ENCODE results near the gene CDCP2.

DNA sequence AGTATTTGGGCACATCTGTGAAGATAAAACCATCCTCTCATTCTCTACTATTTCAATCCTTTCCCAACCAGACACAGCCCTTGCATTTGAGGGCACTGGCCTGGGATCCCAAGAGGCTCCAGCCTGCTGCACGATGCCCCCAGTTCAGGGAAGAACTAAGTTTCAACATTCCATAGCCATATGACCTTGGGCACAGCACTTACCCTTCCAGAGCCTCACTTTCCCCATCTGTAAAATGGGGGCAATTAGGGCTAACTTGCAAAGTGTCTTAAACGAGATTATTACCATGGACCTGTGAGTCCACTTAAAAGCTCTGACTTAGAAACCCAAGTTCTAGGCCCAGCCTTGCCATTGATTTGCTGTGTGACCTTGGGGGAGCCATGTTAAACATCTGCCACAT, 22.9 kb downstream of the CDCP2 start:
- no peak for TF ChIP-seq POLR2A (IDR thresholded peaks at IDR 0.05)
- no peak for TF ChIP-seq EP300 (IDR thresholded peaks at IDR 0.05)
- TF ChIP-seq, protein P1, sequence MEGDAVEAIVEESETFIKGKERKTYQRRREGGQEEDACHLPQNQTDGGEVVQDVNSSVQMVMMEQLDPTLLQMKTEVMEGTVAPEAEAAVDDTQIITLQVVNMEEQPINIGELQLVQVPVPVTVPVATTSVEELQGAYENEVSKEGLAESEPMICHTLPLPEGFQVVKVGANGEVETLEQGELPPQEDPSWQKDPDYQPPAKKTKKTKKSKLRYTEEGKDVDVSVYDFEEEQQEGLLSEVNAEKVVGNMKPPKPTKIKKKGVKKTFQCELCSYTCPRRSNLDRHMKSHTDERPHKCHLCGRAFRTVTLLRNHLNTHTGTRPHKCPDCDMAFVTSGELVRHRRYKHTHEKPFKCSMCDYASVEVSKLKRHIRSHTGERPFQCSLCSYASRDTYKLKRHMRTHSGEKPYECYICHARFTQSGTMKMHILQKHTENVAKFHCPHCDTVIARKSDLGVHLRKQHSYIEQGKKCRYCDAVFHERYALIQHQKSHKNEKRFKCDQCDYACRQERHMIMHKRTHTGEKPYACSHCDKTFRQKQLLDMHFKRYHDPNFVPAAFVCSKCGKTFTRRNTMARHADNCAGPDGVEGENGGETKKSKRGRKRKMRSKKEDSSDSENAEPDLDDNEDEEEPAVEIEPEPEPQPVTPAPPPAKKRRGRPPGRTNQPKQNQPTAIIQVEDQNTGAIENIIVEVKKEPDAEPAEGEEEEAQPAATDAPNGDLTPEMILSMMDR (IDR thresholded peaks at IDR 0.05), result no peak

Measured in sigmoid colon (tissue), 4 donors.